ENCODE data around the gene AGFG1.

GRCh38 chr2:227423656-227424499, 48.1 kb upstream of the AGFG1 start:
- no peak for TF ChIP-seq ZFP3 (CRISPR knock-in tag; IDR thresholded peaks at IDR 0.05)
- TF ChIP-seq SNAI2 (CRISPR knock-in tag; IDR thresholded peaks at IDR 0.05), result no peak
- TF ChIP-seq, protein P1, sequence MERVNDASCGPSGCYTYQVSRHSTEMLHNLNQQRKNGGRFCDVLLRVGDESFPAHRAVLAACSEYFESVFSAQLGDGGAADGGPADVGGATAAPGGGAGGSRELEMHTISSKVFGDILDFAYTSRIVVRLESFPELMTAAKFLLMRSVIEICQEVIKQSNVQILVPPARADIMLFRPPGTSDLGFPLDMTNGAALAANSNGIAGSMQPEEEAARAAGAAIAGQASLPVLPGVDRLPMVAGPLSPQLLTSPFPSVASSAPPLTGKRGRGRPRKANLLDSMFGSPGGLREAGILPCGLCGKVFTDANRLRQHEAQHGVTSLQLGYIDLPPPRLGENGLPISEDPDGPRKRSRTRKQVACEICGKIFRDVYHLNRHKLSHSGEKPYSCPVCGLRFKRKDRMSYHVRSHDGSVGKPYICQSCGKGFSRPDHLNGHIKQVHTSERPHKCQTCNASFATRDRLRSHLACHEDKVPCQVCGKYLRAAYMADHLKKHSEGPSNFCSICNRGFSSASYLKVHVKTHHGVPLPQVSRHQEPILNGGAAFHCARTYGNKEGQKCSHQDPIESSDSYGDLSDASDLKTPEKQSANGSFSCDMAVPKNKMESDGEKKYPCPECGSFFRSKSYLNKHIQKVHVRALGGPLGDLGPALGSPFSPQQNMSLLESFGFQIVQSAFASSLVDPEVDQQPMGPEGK (CRISPR knock-in tag; IDR thresholded peaks at IDR 0.05; ENCODE audit: borderline replicate concordance), result no peak
- TF ChIP-seq ZFP30 (CRISPR knock-in tag; IDR thresholded peaks at IDR 0.05), result no peak
- TF ChIP-seq ZNF8 (CRISPR knock-in tag; IDR thresholded peaks at IDR 0.05), result no peak
- TF ChIP-seq RARB (CRISPR knock-in tag; IDR thresholded peaks at IDR 0.05), result no peak
